ENCODE measurements around the gene CLASP1.

DNA sequence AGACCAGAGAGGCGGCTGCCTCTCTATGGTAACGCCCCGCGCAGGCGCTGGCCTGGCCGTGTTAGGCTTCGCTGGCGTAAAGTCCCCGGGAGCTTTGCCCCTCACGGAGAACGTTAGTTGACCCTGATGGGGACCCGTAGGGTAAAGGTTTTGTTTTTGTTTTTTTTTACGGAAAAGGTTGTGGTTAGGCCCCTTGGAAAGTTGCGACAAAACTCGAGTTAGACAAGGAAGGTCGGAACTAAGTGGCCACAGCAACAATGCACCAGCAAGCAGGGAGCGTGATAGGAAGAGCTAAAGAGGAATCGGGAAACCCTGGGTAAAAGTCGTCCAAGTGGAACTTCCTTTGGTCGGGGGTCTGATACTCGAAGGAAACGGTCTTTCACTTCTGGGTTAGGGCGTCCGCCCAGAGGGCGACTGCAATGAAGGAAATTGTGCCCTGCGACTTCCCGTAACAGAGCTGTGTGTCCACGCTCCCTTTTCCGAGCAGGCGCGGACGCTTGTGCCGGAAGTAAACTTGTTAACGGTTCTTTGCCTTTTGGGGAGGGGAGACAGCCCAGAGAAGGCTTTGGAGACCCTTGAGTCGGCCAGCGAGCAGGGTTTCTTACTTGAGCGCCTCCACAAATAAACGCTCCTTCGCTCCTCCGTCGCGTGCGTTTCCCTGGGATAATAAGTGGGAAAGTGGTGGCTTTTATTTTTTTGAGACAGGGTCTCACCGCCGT, 493 bp upstream of the CLASP1 start:
- TF ChIP-seq, protein P1, sequence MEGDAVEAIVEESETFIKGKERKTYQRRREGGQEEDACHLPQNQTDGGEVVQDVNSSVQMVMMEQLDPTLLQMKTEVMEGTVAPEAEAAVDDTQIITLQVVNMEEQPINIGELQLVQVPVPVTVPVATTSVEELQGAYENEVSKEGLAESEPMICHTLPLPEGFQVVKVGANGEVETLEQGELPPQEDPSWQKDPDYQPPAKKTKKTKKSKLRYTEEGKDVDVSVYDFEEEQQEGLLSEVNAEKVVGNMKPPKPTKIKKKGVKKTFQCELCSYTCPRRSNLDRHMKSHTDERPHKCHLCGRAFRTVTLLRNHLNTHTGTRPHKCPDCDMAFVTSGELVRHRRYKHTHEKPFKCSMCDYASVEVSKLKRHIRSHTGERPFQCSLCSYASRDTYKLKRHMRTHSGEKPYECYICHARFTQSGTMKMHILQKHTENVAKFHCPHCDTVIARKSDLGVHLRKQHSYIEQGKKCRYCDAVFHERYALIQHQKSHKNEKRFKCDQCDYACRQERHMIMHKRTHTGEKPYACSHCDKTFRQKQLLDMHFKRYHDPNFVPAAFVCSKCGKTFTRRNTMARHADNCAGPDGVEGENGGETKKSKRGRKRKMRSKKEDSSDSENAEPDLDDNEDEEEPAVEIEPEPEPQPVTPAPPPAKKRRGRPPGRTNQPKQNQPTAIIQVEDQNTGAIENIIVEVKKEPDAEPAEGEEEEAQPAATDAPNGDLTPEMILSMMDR (IDR thresholded peaks at IDR 0.05; ENCODE audit: low read depth, low read length) = no peak
- no peak for TF ChIP-seq EZH2phosphoT487 (IDR thresholded peaks at IDR 0.05; ENCODE audit: low read depth)
